Suprapubic skin (tissue), 4 donors: ENCODE results near the gene NDUFB2. TPM values are rescaled to one million over a fixed set of nuclear protein-coding genes. Genes with fewer than 3 reads are reported as not detected.
A peak's percentile ranks its signal among the peaks of the same experiment; 100 is the strongest.

ENCODE experiments used
- DNase-seq, 2 donors: peaks; one replicate each; pipeline ENCODE4 v3.0.0-alpha.2; 2019; ENCODE audit warnings: low spot score in 2 of 2
- H3K27ac ChIP-seq: fragments of 200-600 bp; sonication (generic); one replicate; pipeline ENCODE4 v1.5.1; 2019
- H3K27me3 ChIP-seq: fragments of 200-600 bp; sonication (generic); one replicate; pipeline ENCODE4 v1.5.1; 2019
- H3K36me3 ChIP-seq: fragments of 200-600 bp; sonication (generic); one replicate; pipeline ENCODE4 v1.5.1; 2019
- H3K4me1 ChIP-seq: fragments of 200-600 bp; sonication (generic); one replicate; pipeline ENCODE4 v1.5.1; 2019
- H3K4me3 ChIP-seq: fragments of 200-600 bp; sonication (generic); one replicate; pipeline ENCODE4 v1.5.1; 2019; ENCODE audit warnings: mild to moderate bottlenecking
- H3K9me3 ChIP-seq: fragments of 200-600 bp; sonication (generic); one replicate; pipeline ENCODE4 v1.5.1; 2019
- EP300 ChIP-seq: sonication (generic); formaldehyde crosslinking; IDR thresholded peaks from one replicate; pipeline ENCODE4 v1.6.1; 2017; ENCODE audit warnings: antibody characterized with exemption
- POLR2A ChIP-seq, 2 donors: fragments of 450-650 bp; IDR thresholded peaks; one replicate each; pipeline ENCODE4 v1.6.1; 2017; ENCODE audit warnings: antibody characterized with exemption in 2 of 2, mild to moderate bottlenecking in 2 of 2, moderate library complexity in 2 of 2
- POLR2AphosphoS5 ChIP-seq, 3 donors: sonication (generic); formaldehyde crosslinking; IDR thresholded peaks; one replicate each; pipeline ENCODE4 v1.6.1; 2017; ENCODE audit warnings: antibody characterized with exemption in 3 of 3
- WGBS: methylation state at CpG from one replicate; pipeline ENCODE4 v1.1.5; 2018; 5-methylcytosine and 5-hydroxymethylcytosine counted together
- total RNA-seq, 4 donors: library from RNA; depleted of rRNA; stranded (reverse); fragments of >200 nt; gene quantifications; one replicate each; pipeline ENCODE4 v1.1.0, GENCODE V29; 2016
- TF ChIP-seq, protein P1 (sequence below), 2 donors: fragments of 200-600 bp in 1 of 2; fragments of 450-650 bp in 1 of 2; sonication (generic) in 1 of 2; IDR thresholded peaks; one replicate each; pipeline ENCODE4 v1.5.1; 2016 to 2019; ENCODE audit warnings: antibody characterized with exemption in 2 of 2, mild to moderate bottlenecking in 1 of 2, moderate library complexity in 1 of 2

Gene NDUFB2
- total RNA-seq, 4 donors from 2014 or later = 104 to 435 (median 229) TPM

DNA sequence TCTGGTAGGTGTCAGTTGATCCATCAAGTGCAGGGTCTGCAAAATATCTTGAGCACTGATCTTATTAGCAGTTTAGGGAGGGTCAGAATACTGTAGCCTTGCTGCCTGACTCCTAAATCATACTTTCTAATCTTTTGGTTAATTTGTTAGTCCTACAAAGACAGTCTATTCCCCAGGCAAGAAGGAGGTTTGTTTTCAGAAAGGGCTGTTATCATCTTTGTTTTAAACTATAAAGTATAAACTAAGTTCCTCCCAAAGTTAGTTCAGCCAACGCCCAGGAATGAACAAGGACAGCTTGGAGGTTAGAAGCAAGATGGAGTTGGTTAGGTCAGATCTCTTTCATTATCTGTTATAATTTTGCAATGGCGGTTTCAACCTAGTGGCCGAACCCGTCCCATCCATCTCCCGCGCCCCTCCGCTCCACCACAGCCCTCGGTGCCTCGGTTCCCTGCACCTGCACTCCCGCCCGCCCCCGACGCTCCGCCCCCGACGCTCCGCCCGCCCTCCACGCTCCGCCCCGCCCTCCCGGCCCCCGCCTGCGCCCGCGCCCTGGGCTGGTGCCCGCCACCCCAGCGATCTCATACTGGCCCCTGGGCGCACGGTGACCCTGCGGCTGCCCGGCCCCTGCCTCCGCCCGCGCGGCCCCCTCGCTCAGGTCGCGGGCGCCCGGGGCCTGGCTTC, 24.0 kb upstream of the NDUFB2 start, which contains the start of gene ADCK2:
TSS of gene ADCK2 (plus strand) at position 564 of the 681 bp plus-strand sequence. CDS start 386 bp downstream, outside the sequence.
- Histone ChIP-seq H3K4me1 (peaks cover 27% of the 10 kb centered on the region), H3K4me3 (peak within 1 kb of the TSS; percentile 93), H3K27ac (peak within 1 kb of the TSS; percentile 94), H3K36me3 (peaks cover under 1% of the 10 kb centered on the region), H3K27me3 (no peaks in the 10 kb centered on the region), H3K9me3 (no peaks in the 10 kb centered on the region)
- no peak for TF ChIP-seq POLR2AphosphoS5 (IDR thresholded peaks at IDR 0.05)
- TF ChIP-seq, protein P1, sequence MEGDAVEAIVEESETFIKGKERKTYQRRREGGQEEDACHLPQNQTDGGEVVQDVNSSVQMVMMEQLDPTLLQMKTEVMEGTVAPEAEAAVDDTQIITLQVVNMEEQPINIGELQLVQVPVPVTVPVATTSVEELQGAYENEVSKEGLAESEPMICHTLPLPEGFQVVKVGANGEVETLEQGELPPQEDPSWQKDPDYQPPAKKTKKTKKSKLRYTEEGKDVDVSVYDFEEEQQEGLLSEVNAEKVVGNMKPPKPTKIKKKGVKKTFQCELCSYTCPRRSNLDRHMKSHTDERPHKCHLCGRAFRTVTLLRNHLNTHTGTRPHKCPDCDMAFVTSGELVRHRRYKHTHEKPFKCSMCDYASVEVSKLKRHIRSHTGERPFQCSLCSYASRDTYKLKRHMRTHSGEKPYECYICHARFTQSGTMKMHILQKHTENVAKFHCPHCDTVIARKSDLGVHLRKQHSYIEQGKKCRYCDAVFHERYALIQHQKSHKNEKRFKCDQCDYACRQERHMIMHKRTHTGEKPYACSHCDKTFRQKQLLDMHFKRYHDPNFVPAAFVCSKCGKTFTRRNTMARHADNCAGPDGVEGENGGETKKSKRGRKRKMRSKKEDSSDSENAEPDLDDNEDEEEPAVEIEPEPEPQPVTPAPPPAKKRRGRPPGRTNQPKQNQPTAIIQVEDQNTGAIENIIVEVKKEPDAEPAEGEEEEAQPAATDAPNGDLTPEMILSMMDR (IDR thresholded peaks at IDR 0.05) = no peak
- TF ChIP-seq EP300 = no peak
- no peak for TF ChIP-seq POLR2A (IDR thresholded peaks at IDR 0.05)
- peak in 1 of 2 donors; percentile 75 for DNase-seq
- WGBS = 3% methylated on average over 10 of the region's 41 CpGs

DNA sequence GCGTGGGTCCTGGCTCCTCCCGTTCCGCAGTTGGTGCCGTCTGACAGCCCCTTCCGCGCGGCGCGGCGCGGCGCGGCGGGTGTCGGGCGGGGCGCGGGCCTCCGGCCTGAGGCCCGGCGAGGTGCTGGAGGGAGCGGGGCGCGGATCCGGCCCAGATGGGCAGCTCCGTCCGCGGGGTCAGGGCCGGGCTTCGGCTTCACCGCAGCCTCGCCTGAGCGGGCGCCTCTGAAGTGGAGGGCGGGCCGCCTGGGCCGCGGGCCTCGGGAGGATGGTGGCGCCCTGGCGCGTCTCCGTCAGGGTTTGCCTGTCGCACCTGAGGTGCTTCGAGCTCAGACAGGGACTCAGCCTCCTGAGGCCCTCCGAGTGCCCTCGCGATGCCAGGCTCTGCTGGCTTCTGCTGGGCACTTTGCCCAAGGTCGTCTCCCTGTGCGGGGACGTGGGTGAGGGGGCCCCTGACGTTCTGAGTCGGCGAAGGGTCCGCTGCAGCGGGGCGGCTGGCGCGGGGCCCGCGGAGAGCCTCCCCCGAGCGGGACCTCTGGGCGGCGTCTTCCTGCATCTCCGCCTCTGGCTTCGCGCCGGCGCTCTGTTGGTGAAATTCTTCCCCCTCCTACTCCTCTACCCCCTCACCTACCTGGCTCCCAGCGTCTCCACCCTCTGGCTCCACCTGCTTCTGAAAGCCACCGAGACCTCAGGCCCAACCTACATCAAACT, 23.3 kb upstream of the NDUFB2 start:
- Histone ChIP-seq H3K27me3 (no peaks in the 10 kb centered on the region), H3K36me3 (peaks cover 4% of the 10 kb centered on the region), H3K4me3 (peak overlapping the region; percentile 93), H3K9me3 (no peaks in the 10 kb centered on the region), H3K27ac (peak overlapping the region; percentile 94), H3K4me1 (peaks cover 27% of the 10 kb centered on the region)
- WGBS = 3% methylated on average over 13 of the region's 72 CpGs
- TF ChIP-seq, protein P1 (IDR thresholded peaks at IDR 0.05) = no peak
- TF ChIP-seq POLR2A (IDR thresholded peaks at IDR 0.05) (no peak), POLR2AphosphoS5 (IDR thresholded peaks at IDR 0.05) (no peak), EP300 (no peak)
- peak in 1 of 2 donors; percentile 77 for DNase-seq

DNA sequence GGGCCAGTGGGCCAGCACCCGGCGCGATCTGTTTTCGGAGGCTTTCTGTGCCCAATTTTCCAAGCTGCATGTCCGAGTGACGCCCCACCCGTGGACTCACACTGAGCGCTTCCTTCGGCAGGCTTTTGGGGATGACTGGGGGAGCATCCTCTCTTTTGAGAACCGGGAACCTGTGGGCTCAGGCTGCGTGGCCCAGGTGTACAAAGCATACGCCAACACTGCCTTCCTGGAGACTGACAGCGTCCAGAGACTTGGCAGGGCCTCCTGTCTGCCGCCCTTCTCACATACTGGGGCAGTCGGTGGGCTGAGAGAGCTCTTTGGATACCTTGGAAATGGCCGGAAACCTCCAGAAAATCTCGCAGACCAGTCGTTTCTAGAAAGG, 22.7 kb upstream of the NDUFB2 start:
- Histone ChIP-seq H3K36me3 (peaks cover 10% of the 10 kb centered on the region), H3K4me1 (peaks cover 27% of the 10 kb centered on the region), H3K4me3 (peak overlapping the region; percentile 93), H3K27ac (peak overlapping the region; percentile 94), H3K27me3 (no peaks in the 10 kb centered on the region), H3K9me3 (no peaks in the 10 kb centered on the region)
- 12% methylated on average over 15 of the region's 18 CpGs for WGBS
- DNase-seq = no peak
- no peak for TF ChIP-seq EP300
- TF ChIP-seq, protein P1 (IDR thresholded peaks at IDR 0.05) = no peak
- no peak for TF ChIP-seq POLR2A (IDR thresholded peaks at IDR 0.05)
- no peak for TF ChIP-seq POLR2AphosphoS5 (IDR thresholded peaks at IDR 0.05)

DNA sequence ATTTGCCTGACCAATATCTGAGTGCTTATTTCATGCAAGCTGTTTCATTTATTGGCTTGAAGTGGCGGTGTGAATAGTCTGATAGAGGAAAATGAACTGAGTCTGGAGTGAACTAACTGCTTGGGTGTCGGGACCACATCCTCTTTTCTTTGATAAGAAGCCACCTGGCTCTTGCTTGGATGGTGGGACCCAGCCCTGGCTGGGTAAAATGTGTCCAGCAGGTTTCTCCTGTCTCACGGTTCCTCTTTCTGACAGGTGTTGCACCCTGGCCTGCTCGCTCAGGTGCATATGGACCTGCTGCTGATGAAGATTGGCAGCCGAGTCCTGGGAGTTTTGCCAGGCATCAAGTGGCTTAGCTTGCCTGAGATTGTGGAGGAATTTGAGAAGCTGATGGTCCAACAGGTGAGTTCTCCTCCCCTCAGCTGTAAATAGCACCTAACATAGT, 22.1 kb upstream of the NDUFB2 start:
- Histone ChIP-seq H3K27me3 (no peaks in the 10 kb centered on the region), H3K36me3 (peaks cover 16% of the 10 kb centered on the region), H3K4me1 (peaks cover 27% of the 10 kb centered on the region), H3K4me3 (no peak overlapping the region), H3K27ac (peak overlapping the region; percentile 94), H3K9me3 (no peaks in the 10 kb centered on the region)
- peak; percentile 15 to 56 for DNase-seq
- TF ChIP-seq POLR2A (IDR thresholded peaks at IDR 0.05) (no peak), POLR2AphosphoS5 (IDR thresholded peaks at IDR 0.05) (no peak)
- TF ChIP-seq, protein P1 (IDR thresholded peaks at IDR 0.05) = no peak
- 72% methylated on average over 5 of the region's 5 CpGs for WGBS
